Fibroblast of skin of abdomen (primary cell): ENCODE measurements around the gene BDKRB2.
A peak's percentile ranks its signal among the peaks of the same experiment; 100 is the strongest.

Source experiments
- DNase-seq: peaks from one replicate; pipeline ENCODE4 v3.0.0-alpha.2; 2013

BDKRB2 gene

GRCh38 chr14:96252999-96253539 lies 48.4 kb downstream of the BDKRB2 start:
- peak; percentile 97 for DNase-seq

DNA sequence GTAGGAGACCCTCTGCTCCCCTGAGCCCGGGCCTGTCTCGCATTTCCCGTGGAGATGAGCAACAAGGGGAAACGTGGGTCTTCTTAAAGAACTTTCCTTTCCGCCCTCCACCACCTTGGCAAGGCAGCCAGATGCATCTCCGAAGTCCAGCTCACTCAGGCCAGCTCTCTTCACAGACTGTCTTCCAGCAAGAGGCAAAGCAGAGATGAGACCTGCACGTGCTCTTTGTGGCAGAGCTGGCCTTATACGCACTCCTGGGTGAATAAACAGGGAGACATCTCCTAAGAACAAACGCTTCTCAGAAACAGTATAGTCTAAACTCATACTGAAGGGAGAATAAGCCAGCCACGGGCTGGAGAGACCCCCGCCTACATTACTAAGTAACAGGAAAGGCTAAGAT lies 50.0 kb downstream of the BDKRB2 start:
- no peak for DNase-seq

DNA sequence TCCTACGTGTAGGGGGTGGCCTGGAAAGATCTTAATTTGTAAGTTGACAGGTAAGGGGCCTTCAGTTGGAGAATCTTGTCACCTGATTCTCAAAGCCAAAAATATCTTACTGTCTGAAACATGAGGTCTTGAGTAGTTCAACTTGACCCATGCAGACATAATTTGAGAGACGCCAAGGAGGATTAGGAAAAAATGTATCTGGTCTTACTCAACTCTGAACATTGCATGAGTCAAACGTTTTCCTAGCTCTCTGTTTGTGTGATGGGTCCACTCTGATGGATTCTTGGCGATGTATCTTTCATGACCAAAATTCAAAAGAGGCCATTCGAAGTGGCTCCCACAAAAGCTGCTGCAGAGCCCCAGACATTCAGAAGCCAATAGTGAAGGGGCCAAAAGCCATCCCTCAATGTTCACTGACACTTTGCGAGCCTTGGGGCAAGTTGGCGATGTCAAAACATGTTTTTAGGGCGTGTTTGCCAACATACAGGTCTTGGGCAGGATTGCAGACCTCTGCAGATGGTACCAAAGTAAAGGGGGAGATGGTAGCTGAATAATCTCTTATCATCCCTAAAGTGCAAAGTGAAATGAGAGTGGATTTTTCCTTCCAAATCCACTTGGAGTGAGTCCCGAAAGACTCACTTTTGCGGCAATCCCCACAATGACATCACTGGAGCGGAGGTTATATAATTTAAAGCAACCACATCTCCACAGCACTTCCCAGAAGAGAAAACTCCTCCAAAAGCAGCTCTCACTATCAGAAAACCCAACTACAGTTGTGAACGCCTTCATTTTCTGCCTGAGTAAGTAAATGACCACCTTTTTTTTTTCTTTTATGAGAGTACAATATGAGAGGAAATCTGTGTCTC lies 51.1 kb downstream of the BDKRB2 start, which contains the start of gene BDKRB1:
Gene BDKRB1 (plus strand): TSS at position 710 of the 866 bp plus-strand sequence. CDS start 7,473 bp downstream, outside the sequence.
- peak; percentile 95 for DNase-seq

- peak; percentile 40 for DNase-seq
Measured at GRCh38 chr14:96256407-96256806, 51.8 kb downstream of the BDKRB2 start.

DNA sequence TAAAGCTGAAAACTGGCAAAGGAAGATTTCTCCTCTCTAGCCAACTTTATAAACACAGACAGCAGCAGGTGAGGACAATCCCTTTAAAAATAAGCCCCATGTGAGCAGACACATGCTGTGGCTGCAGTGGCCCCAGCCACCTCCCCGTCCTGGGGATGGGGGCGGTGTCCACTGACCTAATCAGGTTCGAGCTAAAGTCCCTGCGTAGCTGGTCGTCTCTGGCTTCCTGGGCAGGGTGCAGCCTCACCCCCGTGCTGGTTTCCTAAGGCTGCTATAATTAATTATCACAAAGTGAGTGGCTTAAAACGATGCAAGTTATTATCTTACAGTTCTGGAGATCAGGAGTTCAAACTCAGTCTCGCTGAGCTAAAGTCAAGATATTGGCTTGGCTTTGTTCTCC lies 52.4 kb downstream of the BDKRB2 start:
- no peak for DNase-seq

GRCh38 chr14:96257900-96258299 lies 53.3 kb downstream of the BDKRB2 start:
- no peak for DNase-seq

DNA sequence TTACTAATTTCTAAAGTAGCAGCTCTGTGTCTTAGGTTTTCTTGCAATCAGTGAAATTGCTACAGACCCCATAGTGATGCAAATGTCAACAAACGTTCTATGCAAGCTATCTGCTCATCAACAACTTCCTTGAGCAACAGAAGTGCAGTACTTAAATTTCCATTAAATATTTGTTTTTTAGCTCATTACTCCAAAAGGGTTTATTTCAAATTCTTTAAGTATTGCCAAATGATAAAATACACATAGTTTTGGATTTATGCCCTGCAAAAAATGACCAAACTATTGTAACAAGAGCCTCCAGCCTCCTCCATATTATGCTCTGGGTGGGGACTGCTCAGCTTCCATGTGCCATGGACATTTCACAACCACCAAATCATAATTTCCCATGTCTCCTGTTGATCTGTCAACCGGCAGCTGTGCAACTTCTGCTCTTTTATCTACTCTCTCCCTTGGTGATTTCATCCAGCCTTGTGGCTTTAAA lies 55.7 kb downstream of the BDKRB2 start:
- peak; percentile 83 for DNase-seq

DNA sequence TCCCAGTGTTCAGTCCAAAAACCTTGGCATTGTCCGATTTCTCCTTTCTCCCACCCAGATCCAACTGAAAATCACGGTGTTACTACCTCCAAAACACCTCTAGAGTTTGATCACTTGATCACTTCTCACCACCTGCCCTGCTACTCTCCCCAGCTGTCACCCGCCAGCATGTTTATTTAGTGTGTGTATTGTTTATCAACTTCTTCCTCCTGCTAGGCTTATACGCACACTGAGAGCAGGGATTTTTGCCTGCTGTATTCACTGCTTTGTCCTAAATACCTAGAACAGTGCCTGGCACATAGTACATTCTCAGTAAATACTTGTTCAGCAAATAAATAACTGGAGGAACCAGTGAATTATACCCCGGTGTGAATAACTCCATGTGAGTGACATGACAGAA lies 56.4 kb downstream of the BDKRB2 start:
- DNase-seq = no peak

DNA sequence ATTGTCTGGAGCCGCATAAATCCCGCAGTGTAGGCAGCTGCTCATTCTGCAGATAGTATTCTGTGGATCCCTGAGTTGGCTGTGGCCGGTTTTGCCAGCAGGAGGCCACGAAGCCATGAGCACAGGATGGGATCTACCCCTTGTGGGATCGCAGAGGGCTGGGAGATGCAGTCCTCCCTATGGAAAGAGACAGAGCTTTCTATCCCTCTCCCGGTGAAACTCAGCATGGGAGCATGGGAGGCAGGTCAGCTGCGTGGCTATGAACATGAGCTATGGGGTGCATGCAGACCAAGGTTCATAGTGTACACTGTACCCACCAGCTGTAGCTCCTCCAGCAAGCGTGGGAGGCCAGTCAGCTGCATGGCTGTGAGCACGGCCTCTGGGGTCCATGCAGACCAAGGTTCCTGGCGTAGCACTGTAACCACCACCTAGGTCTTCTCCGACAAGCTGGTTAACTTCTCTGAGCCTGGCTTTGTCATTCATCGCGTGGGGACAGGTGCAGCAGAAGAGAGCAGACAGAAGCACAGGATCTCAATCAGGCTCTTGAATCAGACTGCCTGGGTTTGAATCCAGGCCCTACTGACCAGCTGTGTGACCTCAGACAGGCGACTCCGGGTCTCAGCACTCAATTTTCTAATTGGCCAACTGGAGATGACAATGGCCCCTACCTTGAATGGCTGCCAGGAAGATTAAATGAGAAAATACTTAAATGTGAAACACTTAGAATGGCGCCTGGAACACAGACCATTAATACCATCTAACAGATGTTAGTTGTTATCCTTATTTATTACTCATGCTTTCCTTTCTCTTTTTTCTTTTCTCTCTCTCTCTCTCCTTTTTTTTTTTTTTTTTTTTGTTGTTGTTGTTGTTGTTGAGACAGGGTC lies 57.4 kb downstream of the BDKRB2 start:
- DNase-seq = peak; percentile 49

DNA sequence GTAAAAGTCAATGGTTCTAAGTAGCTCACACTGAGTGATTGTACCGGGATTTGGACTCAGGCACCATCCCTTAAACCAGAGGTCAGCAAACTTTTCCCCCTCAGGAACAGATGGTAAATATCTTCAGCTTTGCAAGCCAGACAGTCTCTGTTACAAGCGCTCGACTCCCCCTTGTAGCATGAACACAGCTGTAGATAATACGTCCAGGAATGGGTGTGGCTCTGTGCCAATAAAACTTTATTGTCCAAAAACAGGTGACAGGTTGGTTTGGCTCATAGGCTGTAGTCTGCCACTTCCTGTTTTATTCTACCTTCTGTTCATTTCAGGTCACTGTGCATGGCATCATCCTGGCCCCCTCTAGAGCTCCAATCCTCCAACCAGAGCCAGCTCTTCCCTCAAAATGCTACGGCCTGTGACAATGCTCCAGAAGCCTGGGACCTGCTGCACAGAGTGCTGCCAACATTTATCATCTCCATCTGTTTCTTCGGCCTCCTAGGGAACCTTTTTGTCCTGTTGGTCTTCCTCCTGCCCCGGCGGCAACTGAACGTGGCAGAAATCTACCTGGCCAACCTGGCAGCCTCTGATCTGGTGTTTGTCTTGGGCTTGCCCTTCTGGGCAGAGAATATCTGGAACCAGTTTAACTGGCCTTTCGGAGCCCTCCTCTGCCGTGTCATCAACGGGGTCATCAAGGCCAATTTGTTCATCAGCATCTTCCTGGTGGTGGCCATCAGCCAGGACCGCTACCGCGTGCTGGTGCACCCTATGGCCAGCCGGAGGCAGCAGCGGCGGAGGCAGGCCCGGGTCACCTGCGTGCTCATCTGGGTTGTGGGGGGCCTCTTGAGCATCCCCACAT lies 58.9 kb downstream of the BDKRB2 start:
- DNase-seq = no peak

GRCh38 chr14:96264200-96264553 lies 59.5 kb downstream of the BDKRB2 start:
- DNase-seq = no peak

GRCh38 chr14:96264853-96265252 lies 60.2 kb downstream of the BDKRB2 start:
- DNase-seq = no peak

- no peak for DNase-seq
Measured at GRCh38 chr14:96265383-96266095, 60.9 kb downstream of the BDKRB2 start.

- DNase-seq = peak; percentile 89
Measured at GRCh38 chr14:96267336-96267735, 62.7 kb downstream of the BDKRB2 start.

DNA sequence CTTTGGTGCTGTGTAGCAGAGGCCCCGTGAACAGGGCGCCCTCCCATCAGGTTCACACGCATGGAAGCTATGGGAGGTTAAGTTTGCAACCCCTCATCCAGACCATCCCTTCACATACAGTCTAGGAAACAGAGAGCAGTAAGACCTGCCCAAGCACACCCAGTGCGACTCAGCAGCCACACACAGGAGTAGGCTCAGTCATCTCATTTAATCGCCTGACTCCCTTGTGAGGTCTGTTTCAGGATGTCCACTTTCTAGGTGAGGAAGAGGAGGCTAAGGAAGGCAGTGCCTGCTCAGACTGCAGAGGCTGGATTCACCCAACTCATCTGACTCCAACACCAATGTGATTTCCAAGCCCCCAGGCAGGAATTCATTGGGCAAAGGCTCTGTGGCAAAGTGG lies 63.3 kb downstream of the BDKRB2 start:
- no peak for DNase-seq

DNA sequence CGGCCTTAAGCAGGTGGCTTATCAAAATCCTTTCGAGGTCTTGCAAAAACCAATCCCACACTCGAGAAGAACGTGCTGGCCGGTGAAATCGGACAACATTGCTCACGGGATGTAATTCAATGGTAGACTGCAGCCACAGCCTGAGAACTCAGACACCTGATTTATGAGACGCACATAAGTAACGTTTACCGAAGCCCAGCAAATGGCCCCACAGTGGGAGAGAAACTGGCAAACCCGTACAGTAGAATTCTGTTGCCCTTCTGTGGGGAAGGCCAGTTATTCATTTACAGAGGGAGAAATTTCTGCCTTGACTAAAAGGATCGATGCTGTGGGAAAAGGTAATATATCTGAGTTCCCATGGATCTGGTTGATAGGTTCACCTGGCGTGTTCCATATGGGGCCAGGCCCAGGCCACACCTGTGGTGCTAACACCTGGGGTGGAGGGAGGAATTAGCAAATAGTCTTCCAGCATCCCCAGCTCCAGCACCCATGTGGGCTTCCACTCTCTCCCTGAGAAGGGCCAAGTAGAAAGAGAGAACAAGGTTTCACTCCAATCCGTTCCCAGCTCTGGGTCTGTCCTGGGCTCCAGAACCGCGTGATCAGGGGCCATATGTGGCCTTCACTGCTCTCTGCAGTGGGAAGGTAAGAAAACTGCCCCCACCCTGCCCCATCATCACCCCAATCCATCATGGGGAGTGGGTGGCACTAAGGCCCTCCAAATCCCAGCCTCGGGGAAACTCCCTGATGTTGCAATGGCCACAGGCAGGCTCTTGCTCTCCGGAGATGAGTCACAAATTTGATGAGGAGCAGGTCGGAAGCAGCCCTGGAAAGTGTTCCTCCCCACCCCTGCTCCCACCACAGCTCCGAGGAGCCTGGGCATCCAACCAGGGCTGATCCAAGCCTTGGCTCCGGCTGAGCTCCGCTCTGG lies 64.1 kb downstream of the BDKRB2 start:
- DNase-seq = peak; percentile 96

GRCh38 chr14:96269359-96269710 lies 64.7 kb downstream of the BDKRB2 start:
- DNase-seq = no peak

- DNase-seq = no peak
Measured at GRCh38 chr14:96270565-96271420, 66.2 kb downstream of the BDKRB2 start.

- DNase-seq = no peak
Measured at GRCh38 chr14:96271421-96271762, 66.8 kb downstream of the BDKRB2 start.
